ENCODE results near the gene NVL.

DNA sequence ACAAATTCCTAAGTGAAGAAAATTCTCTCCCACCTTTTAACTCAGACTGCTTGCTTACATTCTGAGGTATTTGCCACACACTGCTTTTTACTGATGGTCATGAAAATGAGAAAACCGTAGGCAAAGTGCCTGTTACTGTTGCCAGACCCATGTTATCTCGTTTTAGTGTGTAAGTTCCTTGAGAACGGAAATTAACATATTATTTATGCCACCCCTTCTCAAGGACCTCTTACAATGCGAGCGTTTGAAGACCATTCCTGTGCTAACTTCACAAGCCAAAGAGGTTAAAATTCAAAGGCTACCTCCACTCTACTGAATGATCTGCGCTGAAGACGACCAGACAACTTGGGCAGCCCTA lies 509 bp downstream of the NVL start:
- TF ChIP-seq POLR2A (IDR thresholded peaks at IDR 0.05) (no peak), EP300 (IDR thresholded peaks at IDR 0.05) (no peak)
- TF ChIP-seq, protein P1, sequence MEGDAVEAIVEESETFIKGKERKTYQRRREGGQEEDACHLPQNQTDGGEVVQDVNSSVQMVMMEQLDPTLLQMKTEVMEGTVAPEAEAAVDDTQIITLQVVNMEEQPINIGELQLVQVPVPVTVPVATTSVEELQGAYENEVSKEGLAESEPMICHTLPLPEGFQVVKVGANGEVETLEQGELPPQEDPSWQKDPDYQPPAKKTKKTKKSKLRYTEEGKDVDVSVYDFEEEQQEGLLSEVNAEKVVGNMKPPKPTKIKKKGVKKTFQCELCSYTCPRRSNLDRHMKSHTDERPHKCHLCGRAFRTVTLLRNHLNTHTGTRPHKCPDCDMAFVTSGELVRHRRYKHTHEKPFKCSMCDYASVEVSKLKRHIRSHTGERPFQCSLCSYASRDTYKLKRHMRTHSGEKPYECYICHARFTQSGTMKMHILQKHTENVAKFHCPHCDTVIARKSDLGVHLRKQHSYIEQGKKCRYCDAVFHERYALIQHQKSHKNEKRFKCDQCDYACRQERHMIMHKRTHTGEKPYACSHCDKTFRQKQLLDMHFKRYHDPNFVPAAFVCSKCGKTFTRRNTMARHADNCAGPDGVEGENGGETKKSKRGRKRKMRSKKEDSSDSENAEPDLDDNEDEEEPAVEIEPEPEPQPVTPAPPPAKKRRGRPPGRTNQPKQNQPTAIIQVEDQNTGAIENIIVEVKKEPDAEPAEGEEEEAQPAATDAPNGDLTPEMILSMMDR (IDR thresholded peaks at IDR 0.05) = no peak

All from gastroesophageal sphincter (tissue), 3 donors.